Activated CD8-positive, alpha-beta memory T cell treated with anti-CD3 and anti-CD28 coated beads, Interleukin-2, amount 50 U/mL, for 1 hour (primary cell): ENCODE data around the gene IRF7.
"Not testable (repeated sequence)": the region's sequence is repeated elsewhere in the genome, so short reads cannot be mapped to it uniquely, and the experiment has no call there.

Experiments
- DNase-seq: peaks from one replicate; pipeline ENCODE4 v3.0.0-alpha.2; 2020; ENCODE audit errors: extremely low read depth

Gene IRF7

GRCh38 chr11:615504-616319, at the start of gene IRF7:
TSS of gene IRF7 (minus strand) at chr11:615950. CDS start at chr11:615364, 586 bp downstream.
- DNase-seq, result peak; percentile 62

- no peak for DNase-seq
These were observed 49.4 kb upstream of the IRF7 start for GRCh38 chr11:665062-665703.

GRCh38 chr11:662689-663274, 47.0 kb upstream of the IRF7 start:
- DNase-seq, result no peak

- DNase-seq, result no peak
These were observed 45.1 kb upstream of the IRF7 start for GRCh38 chr11:660681-661444.

GRCh38 chr11:660281-660680, 44.5 kb upstream of the IRF7 start:
- no peak for DNase-seq

GRCh38 chr11:659532-660085, 43.9 kb upstream of the IRF7 start:
- DNase-seq, result no peak

- DNase-seq, result no peak
These were observed 42.0 kb upstream of the IRF7 start for GRCh38 chr11:657691-658126.

- DNase-seq, result no peak
These were observed 41.1 kb upstream of the IRF7 start for GRCh38 chr11:656866-657265.

- DNase-seq, result no peak
These were observed 40.7 kb upstream of the IRF7 start for GRCh38 chr11:656426-656825.

GRCh38 chr11:655036-655726, 39.4 kb upstream of the IRF7 start:
- DNase-seq, result no peak

- DNase-seq, result not testable (repeated sequence)
These were observed 38.7 kb upstream of the IRF7 start for GRCh38 chr11:654444-654843.

GRCh38 chr11:653837-654236, 38.1 kb upstream of the IRF7 start:
- DNase-seq, result no peak

- not testable (repeated sequence) for DNase-seq
These were observed 37.4 kb upstream of the IRF7 start for GRCh38 chr11:653136-653535.

GRCh38 chr11:650482-650881, 34.7 kb upstream of the IRF7 start:
- DNase-seq, result no peak

GRCh38 chr11:647672-648158, 32.0 kb upstream of the IRF7 start:
- not testable (repeated sequence) for DNase-seq

- DNase-seq, result no peak
These were observed 30.5 kb upstream of the IRF7 start for GRCh38 chr11:646214-646613.

- DNase-seq, result no peak
These were observed 29.8 kb upstream of the IRF7 start for GRCh38 chr11:645536-645935.

GRCh38 chr11:643849-644738, 28.3 kb upstream of the IRF7 start:
- no peak for DNase-seq

- DNase-seq, result no peak
These were observed 27.6 kb upstream of the IRF7 start for GRCh38 chr11:643366-643765.

GRCh38 chr11:641806-642370, 26.1 kb upstream of the IRF7 start:
- DNase-seq, result no peak
